ENCODE data around the gene NCKAP5. TPM values are rescaled to one million over a fixed set of nuclear protein-coding genes. Genes with fewer than 3 reads are reported as not detected.

NCKAP5 gene
- total and polyA plus RNA-seq, 2 experiments from 2014 or later = 2.2 to 5.5 TPM

GRCh38 chr2:132757676-132758075 lies 810.6 kb downstream of the NCKAP5 start:
- no peak for TF ChIP-seq EZH2phosphoT487 (IDR thresholded peaks at IDR 0.05; ENCODE audit: low read depth, severe bottlenecking, unreplicated experiment)
- no peak for TF ChIP-seq CTCF (IDR thresholded peaks at IDR 0.05; ENCODE audit: poor library complexity)
- TF ChIP-seq EZH2 (IDR thresholded peaks at IDR 0.05; ENCODE audit: borderline replicate concordance) = no peak
- Histone ChIP-seq H3K4me1 (ENCODE audit: insufficient read depth) (peaks cover 5% of the 10 kb centered on the region), H3K9me3 (ENCODE audit: low read depth) (no peaks in the 10 kb centered on the region), H3K4me2 (peak overlapping the region; percentile 22), H2AFZ (no peak overlapping the region), H3K27ac (peak overlapping the region; percentile 13), H3K4me3 (no peak overlapping the region), H3K27me3 (no peaks in the 10 kb centered on the region), H3K9me2 (replicated peaks; ENCODE audit: insufficient read depth) (no peaks in the 10 kb centered on the region), H3K36me3 (replicated peaks; ENCODE audit: insufficient read depth, low read depth) (no peaks in the 10 kb centered on the region), H3K79me2 (no peaks in the 10 kb centered on the region), H4K20me1 (ENCODE audit: insufficient read depth, poor library complexity, severe bottlenecking) (no peaks in the 10 kb centered on the region)
- WGBS (ENCODE audit: low lambda C conversion rate, missing lambda C conversion rate) = 72% methylated on average over 3 of the region's 3 CpGs
- no peak for DNase-seq (ENCODE audit: low spot score)

- no peak for TF ChIP-seq EZH2phosphoT487 (IDR thresholded peaks at IDR 0.05; ENCODE audit: low read depth, severe bottlenecking, unreplicated experiment)
- no peak for TF ChIP-seq CTCF (IDR thresholded peaks at IDR 0.05; ENCODE audit: poor library complexity)
- no peak for TF ChIP-seq EZH2 (IDR thresholded peaks at IDR 0.05; ENCODE audit: borderline replicate concordance)
- no peak overlapping the region for H2AFZ ChIP-seq
- H4K20me1 ChIP-seq (ENCODE audit: insufficient read depth, poor library complexity, severe bottlenecking) = no peaks in the 10 kb centered on the region
- H3K4me1 ChIP-seq (ENCODE audit: insufficient read depth) = peaks cover 5% of the 10 kb centered on the region
- H3K27ac ChIP-seq = peak overlapping the region; percentile 13
- no peaks in the 10 kb centered on the region for H3K9me2 ChIP-seq (replicated peaks; ENCODE audit: insufficient read depth)
- H3K79me2 ChIP-seq = no peaks in the 10 kb centered on the region
- no peaks in the 10 kb centered on the region for H3K36me3 ChIP-seq (replicated peaks; ENCODE audit: insufficient read depth, low read depth)
- no peak overlapping the region for H3K4me3 ChIP-seq
- DNase-seq (ENCODE audit: low spot score) = no peak
- no peaks in the 10 kb centered on the region for H3K9me3 ChIP-seq (ENCODE audit: low read depth)
- H3K27me3 ChIP-seq = no peaks in the 10 kb centered on the region
- H3K4me2 ChIP-seq = peak overlapping the region; percentile 22
- WGBS (ENCODE audit: low lambda C conversion rate, missing lambda C conversion rate) = 23% methylated on average over 3 of the region's 3 CpGs
Observed at GRCh38 chr2:132757002-132757589, 811.2 kb downstream of the NCKAP5 start.

GRCh38 chr2:132754867-132755472 lies 813.3 kb downstream of the NCKAP5 start:
- no peak overlapping the region for H3K4me3 ChIP-seq
- 97% methylated on average over 2 of the region's 2 CpGs for WGBS (ENCODE audit: low lambda C conversion rate, missing lambda C conversion rate)
- DNase-seq (ENCODE audit: low spot score) = no peak
- H3K4me1 ChIP-seq (ENCODE audit: insufficient read depth) = peaks cover 5% of the 10 kb centered on the region
- H3K9me3 ChIP-seq (ENCODE audit: low read depth) = no peaks in the 10 kb centered on the region
- no peaks in the 10 kb centered on the region for H3K27me3 ChIP-seq
- H3K36me3 ChIP-seq (replicated peaks; ENCODE audit: insufficient read depth, low read depth) = no peaks in the 10 kb centered on the region
- H4K20me1 ChIP-seq (ENCODE audit: insufficient read depth, poor library complexity, severe bottlenecking) = no peaks in the 10 kb centered on the region
- no peak for TF ChIP-seq EZH2phosphoT487 (IDR thresholded peaks at IDR 0.05; ENCODE audit: low read depth, severe bottlenecking, unreplicated experiment)
- TF ChIP-seq CTCF (IDR thresholded peaks at IDR 0.05; ENCODE audit: poor library complexity) = no peak
- TF ChIP-seq EZH2 (IDR thresholded peaks at IDR 0.05; ENCODE audit: borderline replicate concordance) = no peak
- H3K27ac ChIP-seq = no peak overlapping the region
- H3K79me2 ChIP-seq = no peaks in the 10 kb centered on the region
- no peak overlapping the region for H2AFZ ChIP-seq
- H3K4me2 ChIP-seq = no peak overlapping the region
- H3K9me2 ChIP-seq (replicated peaks; ENCODE audit: insufficient read depth) = no peaks in the 10 kb centered on the region
